NCI-H748 (cell line): Measurements from ENCODE around the gene WWOX.
A peak's percentile ranks its signal among the peaks of the same experiment; 100 is the strongest.

Source experiments
- DNase-seq: peaks from one replicate; lab custom pipeline; 2025; ENCODE audit not compliant: unreplicated experiment; lab: John Stamatoyannopoulos, UW

Gene WWOX

GRCh38 chr16:78487471-78487870 is 388.0 kb downstream of the WWOX start:
- DNase-seq, result no peak

GRCh38 chr16:78489072-78489471 is 389.6 kb downstream of the WWOX start:
- no peak for DNase-seq

DNA sequence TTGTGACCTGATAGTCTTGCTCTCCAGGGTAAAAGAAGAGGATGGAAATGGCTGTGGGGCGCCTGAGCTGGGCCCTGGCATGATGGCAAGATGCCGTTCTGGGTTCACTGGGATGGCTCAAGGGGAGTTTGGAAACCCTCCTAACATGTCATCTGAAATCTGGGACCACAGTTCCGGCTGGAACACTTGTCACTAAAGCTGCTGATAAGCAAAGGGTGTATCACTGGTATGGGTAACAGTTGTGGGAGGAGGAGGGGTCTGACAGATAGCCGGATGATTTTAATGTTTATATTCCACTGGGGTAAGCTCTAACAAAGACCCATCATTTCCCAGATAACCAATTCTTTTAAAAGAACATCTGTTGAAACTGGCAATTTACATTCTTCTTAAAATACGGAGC is 390.2 kb downstream of the WWOX start:
- DNase-seq, result no peak

- no peak for DNase-seq
Measured at GRCh38 chr16:78490431-78490830, 391.0 kb downstream of the WWOX start.

- no peak for DNase-seq
Measured at GRCh38 chr16:78490847-78491246, 391.4 kb downstream of the WWOX start.

- no peak for DNase-seq
Measured at GRCh38 chr16:78493573-78493972, 394.1 kb downstream of the WWOX start.

- DNase-seq, result no peak
Measured at GRCh38 chr16:78494105-78494504, 394.7 kb downstream of the WWOX start.

DNA sequence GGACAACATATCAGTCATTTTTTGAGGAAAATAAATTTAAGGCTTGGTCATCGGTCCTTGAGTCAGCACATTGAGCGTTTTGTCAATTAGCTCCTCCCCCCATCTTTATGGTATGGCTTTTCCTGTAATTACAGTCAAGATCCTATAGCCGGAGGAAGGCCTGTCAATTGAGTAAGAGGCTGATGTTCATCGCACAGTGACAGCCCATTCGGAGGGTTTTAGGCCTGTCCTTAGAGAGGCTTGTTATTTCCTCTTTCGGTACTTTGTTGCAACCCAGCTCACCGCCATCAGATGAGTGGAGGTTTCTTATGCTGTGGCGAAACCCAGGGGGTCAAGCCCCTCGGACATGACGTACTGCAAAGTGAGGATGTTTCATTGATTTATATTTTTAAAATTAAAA is 395.2 kb downstream of the WWOX start:
- no peak for DNase-seq

DNA sequence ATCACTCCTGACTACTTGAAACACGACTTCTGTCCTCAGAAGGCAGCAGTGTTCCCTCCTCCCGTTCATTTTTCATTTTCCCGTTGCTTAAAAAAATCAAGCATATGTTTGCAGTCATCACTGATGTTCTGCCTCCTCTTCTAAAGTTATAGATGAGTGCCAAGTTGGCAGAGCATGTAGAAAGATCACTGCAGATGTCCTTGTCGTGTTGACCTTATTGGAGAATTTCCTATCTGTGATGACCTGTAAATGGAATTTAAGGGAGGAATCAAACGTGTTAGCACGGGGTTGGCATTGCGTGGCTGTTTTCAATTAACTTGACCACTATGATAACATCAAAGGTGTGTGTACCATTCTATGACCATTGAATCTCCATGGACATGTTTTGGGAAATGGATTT is 396.7 kb downstream of the WWOX start:
- no peak for DNase-seq

DNA sequence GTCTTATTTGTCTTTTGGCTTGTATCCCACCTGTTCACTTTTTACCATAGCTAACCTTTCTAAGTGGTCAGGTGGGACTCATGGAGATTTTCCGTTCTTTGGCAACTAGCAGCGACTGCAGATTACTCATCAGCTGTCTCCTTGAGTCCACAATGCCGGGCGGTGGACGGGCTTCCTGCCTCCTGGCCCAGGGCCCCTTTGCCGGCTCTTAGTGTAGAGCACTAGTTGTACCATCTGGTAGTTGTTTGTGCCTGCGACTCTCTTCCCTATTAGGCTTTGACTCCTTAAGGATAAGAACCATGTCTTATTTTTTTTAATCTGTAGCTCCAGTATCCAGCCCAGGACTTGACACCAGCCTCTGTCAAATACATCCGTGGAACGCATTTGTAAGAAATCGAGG is 399.9 kb downstream of the WWOX start:
- DNase-seq, result no peak

DNA sequence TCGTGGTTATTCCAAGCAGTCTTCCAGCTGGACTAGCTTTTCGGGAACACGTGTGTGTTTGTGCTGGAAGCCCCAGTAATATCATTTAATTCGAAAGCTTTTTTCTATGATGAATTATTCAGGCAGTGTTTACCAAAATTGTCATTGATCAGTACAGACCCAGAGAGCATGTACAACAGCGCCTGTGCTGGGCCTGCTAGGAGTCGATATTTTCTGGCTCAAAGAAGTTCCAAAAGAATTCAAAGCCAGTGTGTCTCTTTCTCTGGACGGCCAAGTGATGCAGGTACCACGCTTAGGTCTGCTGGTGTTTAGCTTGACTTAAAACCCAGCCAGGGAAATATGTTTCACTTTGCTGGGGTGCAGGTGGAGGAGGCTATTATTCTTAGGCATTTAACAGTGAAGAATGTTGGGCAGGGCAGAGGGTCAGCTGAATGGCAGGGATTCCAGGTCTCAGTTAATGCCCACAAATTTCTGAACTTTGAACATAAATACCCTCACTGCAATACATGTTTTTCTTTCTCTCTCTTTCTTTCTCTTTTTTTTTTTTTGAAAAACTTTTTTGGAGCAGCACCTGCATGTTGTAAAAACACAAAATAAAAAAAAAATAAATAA is 401.3 kb downstream of the WWOX start:
- DNase-seq, result no peak

DNA sequence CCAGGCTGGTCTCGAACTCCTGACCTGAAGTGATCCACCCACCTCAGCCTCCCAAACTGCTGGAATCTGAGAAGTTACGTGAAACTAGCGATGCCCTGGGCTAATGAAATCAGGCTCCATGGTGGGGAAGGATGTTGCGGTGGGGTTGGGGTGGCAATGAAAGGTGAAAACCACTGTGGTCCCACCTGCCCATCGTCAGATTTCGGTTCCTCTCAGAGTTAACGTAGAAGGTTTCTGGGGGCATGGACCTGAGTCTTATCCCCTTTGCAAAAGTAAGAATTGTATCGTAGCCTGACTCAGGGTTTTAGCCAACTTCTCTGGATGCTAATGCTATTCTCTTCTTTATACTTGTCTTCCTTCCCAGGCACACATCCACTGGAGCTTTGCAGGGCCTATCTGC is 402.3 kb downstream of the WWOX start:
- no peak for DNase-seq

DNA sequence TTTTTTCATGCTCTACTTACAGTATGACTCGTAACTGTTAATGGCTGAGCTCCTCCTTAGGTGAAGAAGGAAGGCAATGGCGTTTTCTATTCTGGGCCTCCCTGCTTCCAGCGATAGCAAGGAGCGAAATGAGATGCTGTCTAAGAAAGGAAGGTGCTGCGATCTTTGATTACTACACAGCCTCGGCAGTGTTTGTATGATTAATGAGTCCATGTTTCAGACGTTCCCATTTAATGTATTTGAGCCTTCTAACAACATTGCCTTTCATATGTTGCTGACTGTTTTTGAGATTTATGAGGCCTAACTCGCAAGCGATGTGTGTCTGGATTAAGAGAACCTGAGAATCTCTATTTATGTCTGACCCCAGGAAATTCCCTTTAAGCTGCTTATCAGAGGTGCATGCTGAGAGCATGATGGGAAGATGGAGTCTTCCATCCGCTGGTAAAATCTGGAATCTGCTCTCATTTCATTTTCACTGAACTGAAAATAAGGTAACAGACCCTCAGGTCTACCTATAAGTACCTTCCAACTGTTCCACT is 403.4 kb downstream of the WWOX start:
- no peak for DNase-seq

- peak; percentile 61 for DNase-seq
Measured at GRCh38 chr16:78503602-78504001, 404.1 kb downstream of the WWOX start.

- DNase-seq, result no peak
Measured at GRCh38 chr16:78504401-78504851, 405.0 kb downstream of the WWOX start.

DNA sequence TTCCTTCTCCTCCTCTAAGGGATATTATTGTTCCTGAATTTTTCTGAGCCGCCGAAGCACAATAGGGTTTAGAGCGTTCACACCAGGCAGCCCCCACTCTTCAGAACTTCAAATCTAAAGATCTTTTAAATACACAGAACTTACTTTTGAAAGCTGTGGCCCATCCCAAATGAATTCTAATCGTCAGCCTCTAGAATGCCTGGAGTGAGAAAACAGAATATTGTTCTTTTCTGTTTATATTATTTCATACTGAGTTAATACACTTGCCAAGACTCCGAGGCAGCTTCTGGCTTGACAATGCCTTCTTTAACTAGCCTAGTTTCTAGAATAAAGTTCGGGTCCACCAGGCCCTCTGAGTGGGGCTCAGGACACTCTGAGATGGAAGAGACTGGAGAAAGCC is 405.6 kb downstream of the WWOX start:
- DNase-seq, result no peak

GRCh38 chr16:78505544-78506366 is 406.3 kb downstream of the WWOX start:
- no peak for DNase-seq

GRCh38 chr16:78506367-78507193 is 407.1 kb downstream of the WWOX start:
- DNase-seq, result no peak

DNA sequence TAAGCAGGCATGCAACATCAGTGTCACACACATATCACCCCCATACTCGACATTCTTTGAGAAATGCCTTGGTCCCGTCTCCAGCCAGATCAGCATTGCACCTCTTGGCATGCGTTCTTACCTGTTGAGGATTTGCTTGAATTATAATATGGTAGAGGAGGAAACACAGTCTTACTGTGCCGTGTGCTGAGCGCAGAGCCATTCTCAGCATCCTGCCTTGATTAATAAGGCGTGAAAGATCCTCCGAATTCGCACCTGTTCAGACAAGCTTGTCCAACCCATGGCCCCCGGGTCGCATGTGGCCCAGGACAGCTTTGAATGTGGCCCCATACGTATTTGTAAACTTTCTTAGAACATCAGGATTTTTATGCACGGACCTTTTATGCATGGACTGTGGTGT is 408.1 kb downstream of the WWOX start:
- no peak for DNase-seq

- DNase-seq, result no peak
Measured at GRCh38 chr16:78509965-78510364, 410.5 kb downstream of the WWOX start.

- DNase-seq, result no peak
Measured at GRCh38 chr16:78510496-78510895, 411.0 kb downstream of the WWOX start.

- no peak for DNase-seq
Measured at GRCh38 chr16:78513838-78514237, 414.4 kb downstream of the WWOX start.
